H1 (cell line): Measurements from ENCODE around the gene ZNF106. TPM values are rescaled to one million over a fixed set of nuclear protein-coding genes. Genes with fewer than 3 reads are reported as not detected.

Experiments used
- CTCF ChIA-PET: fragments of 300-600 bp; sonication (Branson Sonifier 250); formaldehyde crosslinking; loops from one replicate; lab custom pipeline; 2021; ENCODE audit not compliant: partially characterized antibody; lab: Charles Lee
- POLR2A ChIA-PET: fragments of 300-600 bp; sonication (Branson Sonifier 250); formaldehyde crosslinking; loops from one replicate; lab custom pipeline; 2021; ENCODE audit warnings: inconsistent platforms; ENCODE audit not compliant: partially characterized antibody; lab: Charles Lee
- DNase-seq, 2 experiments: peaks; one replicate each; pipeline versions ENCODE4 v3.0.0 to v3.0.0-alpha.2; 2010 to 2022; ENCODE audit warnings: low spot score in 2 of 2, low read depth in 1 of 2, mixed read lengths in 1 of 2
- FAIRE-seq: peaks from 2 replicates; lab custom pipeline; 2011; peaks lifted over from hg19 to GRCh38; lab: Jason Lieb, UNC
- H2AFZ ChIP-seq: 2 replicates; pipeline ENCODE4 v1.8.1; 2012; ENCODE audit warnings: low read length, inconsistent platforms
- H2AK5ac ChIP-seq: 2 replicates; pipeline ENCODE4 v1.6.1; 2013; ENCODE audit warnings: low read depth, low read length
- H2BK120ac ChIP-seq: replicated peaks from 2 replicates; pipeline ENCODE3; 2013; ENCODE audit warnings: low read depth, low read length, inconsistent platforms
- H2BK12ac ChIP-seq: 2 replicates; pipeline ENCODE4 v1.6.1; 2013; ENCODE audit warnings: low read depth, low read length
- H2BK15ac ChIP-seq: 2 replicates; pipeline ENCODE4 v1.6.1; 2013; ENCODE audit warnings: low read length
- H2BK20ac ChIP-seq: 2 replicates; pipeline ENCODE4 v1.6.1; 2013; ENCODE audit warnings: low read length
- H2BK5ac ChIP-seq: 2 replicates; pipeline ENCODE4 v1.6.1; 2013; ENCODE audit warnings: low read depth, low read length
- H3K14ac ChIP-seq: 2 replicates; pipeline ENCODE4 v1.6.1; 2013; ENCODE audit warnings: inconsistent platforms; ENCODE audit not compliant: insufficient read length
- H3K18ac ChIP-seq: 2 replicates; pipeline ENCODE4 v1.6.1; 2013; ENCODE audit warnings: low read length; ENCODE audit errors: extremely low read depth
- H3K23ac ChIP-seq: 2 replicates; pipeline ENCODE4 v1.6.1; 2013; ENCODE audit warnings: inconsistent platforms; ENCODE audit not compliant: insufficient read length
- H3K23me2 ChIP-seq: 2 replicates; pipeline ENCODE4 v1.6.1; 2013; ENCODE audit warnings: low read depth, low read length
- H3K27ac ChIP-seq: 2 replicates; pipeline ENCODE4 v1.6.1; 2011; ENCODE audit warnings: low read depth, low read length, inconsistent platforms
- H3K27me3 ChIP-seq, 4 experiments: replicated peaks in 1 of 4; 1 replicate in 1 of 4; 2 replicates in 3 of 4; pipeline versions ENCODE4 v1.6.1 to v1.8.1; 2011 to 2013; ENCODE audit warnings: low read length in 3 of 4, mild to moderate bottlenecking in 3 of 4, inconsistent platforms in 2 of 4, mixed read lengths in 2 of 4, moderate library complexity in 1 of 4; ENCODE audit not compliant: control insufficient read depth in 3 of 4, insufficient read depth in 3 of 4; ENCODE audit errors: extremely low read depth in 1 of 4
- H3K36me3 ChIP-seq, 4 experiments: 2 replicates each; pipeline versions ENCODE4 v1.6.1 to v1.8.1; 2011 to 2013; ENCODE audit warnings: mild to moderate bottlenecking in 4 of 4, low read length in 3 of 4, moderate library complexity in 2 of 4, control low read depth in 1 of 4, inconsistent platforms in 1 of 4; ENCODE audit not compliant: insufficient read depth in 4 of 4, control insufficient read depth in 2 of 4
- H3K4ac ChIP-seq: replicated peaks from 2 replicates; pipeline ENCODE3; 2013; ENCODE audit warnings: low read length, low read depth, mixed read lengths, inconsistent platforms; ENCODE audit not compliant: insufficient read length
- H3K4me1 ChIP-seq, 4 experiments: replicated peaks in 1 of 4; 1 replicate in 1 of 4; 2 replicates in 3 of 4; pipeline versions ENCODE4 v1.6.1 to v1.8.1; 2011 to 2013; ENCODE audit warnings: low read length in 3 of 4, inconsistent platforms in 2 of 4, mixed read lengths in 1 of 4; ENCODE audit not compliant: insufficient read depth in 4 of 4, control insufficient read depth in 3 of 4
- H3K4me2 ChIP-seq, 2 experiments: 2 replicates each; pipeline versions ENCODE4 v1.6.1 to v1.8.1; 2011 to 2013; ENCODE audit warnings: low read depth in 2 of 2, low read length in 2 of 2, control low read depth in 1 of 2, inconsistent platforms in 1 of 2, mild to moderate bottlenecking in 1 of 2; ENCODE audit not compliant: insufficient read depth in 1 of 2
- H3K4me3 ChIP-seq, 4 experiments: fragments of 200-600, 300-600 bp in 1 of 4; sonication (generic), shearing (Covaris generic), sonication (Bioruptor Twin) in 1 of 4; 2 replicates each; pipeline versions ENCODE4 v1.5.1 to v1.8.1; 2011 to 2016; ENCODE audit warnings: low read length in 4 of 4, low read depth in 3 of 4, control low read depth in 2 of 4, inconsistent platforms in 2 of 4, mild to moderate bottlenecking in 2 of 4, mixed read lengths in 1 of 4, moderate library complexity in 1 of 4; ENCODE audit not compliant: insufficient read depth in 2 of 4; ENCODE audit errors: extremely low read depth in 1 of 4
- H3K56ac ChIP-seq: replicated peaks from 2 replicates; pipeline ENCODE3; 2013; ENCODE audit warnings: low read depth, mild to moderate bottlenecking, mixed read lengths, low read length, inconsistent platforms; ENCODE audit not compliant: insufficient read length
- H3K79me1 ChIP-seq: 2 replicates; pipeline ENCODE4 v1.6.1; 2013; ENCODE audit warnings: low read depth, low read length, control low read depth
- H3K79me2 ChIP-seq, 2 experiments: 2 replicates each; pipeline versions ENCODE4 v1.6.1 to v1.8.1; 2012 to 2013; ENCODE audit warnings: low read length in 2 of 2, mild to moderate bottlenecking in 2 of 2, inconsistent platforms in 1 of 2; ENCODE audit not compliant: insufficient read depth in 2 of 2, control insufficient read depth in 1 of 2
- H3K9ac ChIP-seq, 4 experiments: replicated peaks in 1 of 4; 1 replicate in 1 of 4; 2 replicates in 3 of 4; pipeline versions ENCODE4 v1.6.1 to v1.8.1; 2011 to 2013; ENCODE audit warnings: low read depth in 3 of 4, low read length in 3 of 4, control low read depth in 2 of 4, mild to moderate bottlenecking in 2 of 4, moderate library complexity in 2 of 4, inconsistent platforms in 1 of 4; ENCODE audit errors: extremely low read depth in 1 of 4
- H3K9me3 ChIP-seq, 2 experiments: 2 replicates each; pipeline versions ENCODE4 v1.6.1 to v1.8.1; 2012 to 2013; ENCODE audit warnings: mild to moderate bottlenecking in 2 of 2, moderate library complexity in 2 of 2, control low read depth in 1 of 2, inconsistent platforms in 1 of 2, low read depth in 1 of 2, low read length in 1 of 2, mixed read lengths in 1 of 2; ENCODE audit not compliant: insufficient read depth in 2 of 2
- H4K20me1 ChIP-seq, 2 experiments: replicated peaks in 1 of 2; 2 replicates each; pipeline versions ENCODE3 to v1.8.1; 2011 to 2013; ENCODE audit warnings: inconsistent platforms in 2 of 2, low read length in 2 of 2, mild to moderate bottlenecking in 1 of 2; ENCODE audit not compliant: insufficient read depth in 2 of 2, control insufficient read depth in 1 of 2
- H4K5ac ChIP-seq: 2 replicates; pipeline ENCODE4 v1.6.1; 2013; ENCODE audit warnings: low read length, low read depth, mixed read lengths, inconsistent platforms; ENCODE audit not compliant: insufficient read length
- H4K8ac ChIP-seq: 2 replicates; pipeline ENCODE4 v1.8.0; 2013; ENCODE audit warnings: mild to moderate bottlenecking, moderate library complexity, low read length, inconsistent platforms; ENCODE audit not compliant: insufficient read depth; ENCODE audit errors: extremely low read depth
- H4K91ac ChIP-seq: replicated peaks from 2 replicates; pipeline ENCODE3; 2013; ENCODE audit warnings: low read length, mixed read lengths, inconsistent platforms; ENCODE audit not compliant: insufficient read length
- SIRT6 ChIP-seq: IDR thresholded peaks from one replicate; pipeline ENCODE4 v1.7.1; 2012; ENCODE audit warnings: low read length, inconsistent platforms
- WGBS, 2 experiments: shearing (Covaris generic) in 1 of 2; methylation state at CpG; one replicate each; pipeline versions ENCODE4 v1.1.6 to v1.1.7; 2013 to 2015; ENCODE audit warnings: low lambda C conversion rate in 2 of 2, mixed read lengths in 2 of 2, inconsistent platforms in 1 of 2, low coverage in 1 of 2, missing lambda C conversion rate in 1 of 2; ENCODE audit not compliant: insufficient replicate concordance in 2 of 2, insufficient coverage in 1 of 2, insufficient read length in 1 of 2; ENCODE audit errors: extremely low coverage in 1 of 2, missing lambda C conversion rate in 1 of 2; 5-methylcytosine and 5-hydroxymethylcytosine counted together
- polyA plus RNA-seq, 7 experiments: library from polyadenylated mRNA; depleted of rRNA in 3 of 7; stranded (reverse) in 5 of 7; unstranded in 2 of 7; fragments of >200 nt in 5 of 7; fragments of 200-250 nt in 2 of 7; gene quantifications; 1 replicate in 5 of 7; 2 replicates in 1 of 7; 4 replicates in 1 of 7; pipeline versions ENCODE4 v1.2.1 to v1.2.3, GENCODE V29; 2011 to 2013; ENCODE audit warnings: missing spikeins in 2 of 7, mixed read lengths in 2 of 7
- total RNA-seq: library from RNA; stranded (reverse); fragmentation: NEBNext Ultra II Directional; extraction: Animal tissue kit (Norgen Biotek cat#: 25700); gene quantifications from 2 replicates; pipeline ENCODE4 v1.2.1, GENCODE V29; 2021

Gene ZNF106
- total and polyA plus RNA-seq, 2 of the 8 experiments (the other 6 are each of a cell fraction or from before 2014, with no cell fraction given), result 18.2 to 62.0 TPM

GRCh38 chr15:42373936-42374335 is 117.0 kb downstream of the ZNF106 start:
- H3K14ac ChIP-seq, result no peak overlapping the region
- H3K79me2 ChIP-seq, result no peaks in the 10 kb centered on the region
- H3K23ac ChIP-seq, result no peak overlapping the region
- H2BK5ac ChIP-seq, result no peak overlapping the region
- H4K91ac ChIP-seq, result no peak overlapping the region
- H3K9me3 ChIP-seq, result peaks cover 9 to 16% of the 10 kb centered on the region in 2 experiments; a peak in 3 of 4 replicates
- no peaks in the 10 kb centered on the region for H3K4me1 ChIP-seq
- no peaks in the 10 kb centered on the region for H3K36me3 ChIP-seq
- no peak overlapping the region for H2AFZ ChIP-seq
- CTCF ChIA-PET, result interaction anchor here (1.3 to 1.6 kb wide), 2 partner anchors 11 to 14 kb away, joined by 3 to 13 read pairs; no protein-coding TSS in a partner anchor
- no peak overlapping the region for H4K8ac ChIP-seq
- H3K4me2 ChIP-seq, result no peak overlapping the region
- no peak overlapping the region for H3K4ac ChIP-seq
- POLR2A ChIA-PET, result interaction anchor here (0.7 to 1.0 kb wide), 2 partner anchors 18 to 101 kb away, joined by 3 read pairs; partner anchors contain the start of genes GANC and TMEM87A
- WGBS, 2 experiments, result 81% methylated on average over 4 of the region's 4 CpGs; no CpG with 5 or more reads in 1 of the 2 experiments
- no peak overlapping the region for H2AK5ac ChIP-seq
- H3K18ac ChIP-seq, result no peak overlapping the region
- no peaks in the 10 kb centered on the region for H4K20me1 ChIP-seq
- 0 out of 2 replicates have a peak overlapping the region, but pooled peaks have one; percentile 0 for H2BK12ac ChIP-seq
- H2BK120ac ChIP-seq, result no peak overlapping the region
- no peak for TF ChIP-seq SIRT6
- no peak overlapping the region for H3K9ac ChIP-seq
- no peak overlapping the region for H3K4me3 ChIP-seq
- no peak overlapping the region for H3K27ac ChIP-seq
- peaks cover 0 to 4% (median 0%) of the 10 kb centered on the region in 4 experiments; a peak in 1 of 7 replicates for H3K27me3 ChIP-seq
- DNase-seq (no peak), FAIRE-seq (no peak)
- H2BK15ac ChIP-seq, result peak overlapping the region; percentile 81; the same call in 1 of the 2 replicates
- H2BK20ac ChIP-seq, result no peak overlapping the region
- H3K56ac ChIP-seq, result no peak overlapping the region
- H3K79me1 ChIP-seq, result no peaks in the 10 kb centered on the region
- no peak overlapping the region for H4K5ac ChIP-seq
- H3K23me2 ChIP-seq, result no peaks in the 10 kb centered on the region
